Adrenal gland (tissue), 12 donors: Measurements from ENCODE around the gene METTL15. TPM values are rescaled to one million over a fixed set of nuclear protein-coding genes. Genes with fewer than 3 reads are reported as not detected.
"Not testable (repeated sequence)": the region's sequence is repeated elsewhere in the genome, so short reads cannot be mapped to it uniquely, and the experiment has no call there.

ENCODE experiments used
- DNase-seq, 7 donors: peaks; one replicate each; pipeline ENCODE4 v3.0.0-alpha.2; 2019 to 2020
- H3K27ac ChIP-seq, 5 donors: fragments of 200-600 bp; sonication (generic) in 4 of 5; 1 replicate in 3 of 5; 2 replicates in 2 of 5; pipeline versions ENCODE4 v1.5.1 to v1.8.0; 2016 to 2020; ENCODE audit warnings: mild to moderate bottlenecking in 1 of 5
- H3K27me3 ChIP-seq: fragments of 200-600 bp; 2 replicates; pipeline ENCODE4 v1.8.0; 2021
- H3K36me3 ChIP-seq, 2 donors: fragments of 200-600 bp; replicated peaks in 1 of 2; 1 replicate in 1 of 2; 2 replicates in 1 of 2; pipeline versions ENCODE4 v1.5.1 to v1.8.0; 2018 to 2022
- H3K4me1 ChIP-seq, 2 donors: fragments of 200-600 bp; replicated peaks in 1 of 2; 1 replicate in 1 of 2; 2 replicates in 1 of 2; pipeline versions ENCODE4 v1.5.1 to v1.8.0; 2018 to 2021
- H3K4me3 ChIP-seq, 4 donors: fragments of 200-600 bp; sonication (generic) in 3 of 4; one replicate each; pipeline ENCODE4 v1.5.1; 2016 to 2018
- H3K9me3 ChIP-seq, 3 donors: fragments of 200-600 bp; sonication (generic) in 1 of 3; replicated peaks in 1 of 3; 1 replicate in 2 of 3; 2 replicates in 1 of 3; pipeline versions ENCODE4 v1.5.1 to v1.8.0; 2016 to 2021
- POLR2A ChIP-seq, 2 donors: fragments of 450-650 bp; IDR thresholded peaks; one replicate each; pipeline ENCODE4 v1.6.1; 2017; ENCODE audit warnings: antibody characterized with exemption in 2 of 2, mild to moderate bottlenecking in 2 of 2, moderate library complexity in 1 of 2
- WGBS, 4 donors: extraction: QIAGEN DNeasy Blood & Tissue Kit in 2 of 4; methylation state at CpG; one replicate each; pipeline versions ENCODE4 v1.1.5 to v1.1.7; 2013 to 2017; 5-methylcytosine and 5-hydroxymethylcytosine counted together
- intact Hi-C, 2 donors: fragments of 100-400 bp; cut with DNase I; formaldehyde crosslinking; loops; one replicate each; pipeline versions ENCODE4 v1.14.1 to v1.15.0; 2022 to 2023
- polyA plus RNA-seq, 3 donors: library from polyadenylated mRNA; stranded (reverse); fragments of 200-250 nt in 2 of 3; fragments of 350-450 nt in 1 of 3; fragmentation: Illumina TruSeq in 1 of 3; extraction: RNeasy Lipid Tissue Mini Kit (QIAGEN cat#74804) in 1 of 3; gene quantifications; one replicate each; pipeline ENCODE4 v1.2.3, GENCODE V29; 2013 to 2014
- small RNA-seq, 2 donors: library from RNA; depleted of rRNA; stranded (forward); fragments of <200 nt; gene quantifications; one replicate each; pipeline ENCODE3, GENCODE V24; 2016
- total RNA-seq, 9 donors: library from RNA; depleted of rRNA in 4 of 9; stranded (reverse); fragments of >200 nt in 4 of 9; fragments of 120-200 nt in 1 of 9; fragmentation: NEBNext Ultra II Directional in 1 of 9; extraction: Animal tissue kit (Norgen Biotek cat#: 25700) in 1 of 9; gene quantifications; one replicate each; pipeline versions ENCODE4 v1.1.0 to v1.2.4, GENCODE V29; 2013 to 2023
- TF ChIP-seq, protein P1 (sequence below), 6 experiments: fragments of 450-650 bp in 4 of 6; fragments of 200-600 bp in 2 of 6; sonication (generic) in 1 of 6; IDR thresholded peaks; 1 replicate in 5 of 6; 2 replicates in 1 of 6; pipeline versions ENCODE4 v1.5.1 to v1.8.0; 2016 to 2021; ENCODE audit warnings: antibody characterized with exemption in 6 of 6, mild to moderate bottlenecking in 2 of 6, moderate library complexity in 1 of 6
- donor health status: healthy with polysubstance abuse.
- donor health status: Bipolar disorder and iron deficiency.
- donor health status: DM: yes; HTN: yes; CAD: no.
- donor health status: DM: no; HTN: no; CAD: no.
- donor health status: DM: no; HTN: no; CAD: no.
- donor health status: DM: yes; HTN: yes; CAD: no.

Gene METTL15
- total and polyA plus RNA-seq, 12 donors, result 7.4 to 45.5 (median 17.3) TPM

DNA sequence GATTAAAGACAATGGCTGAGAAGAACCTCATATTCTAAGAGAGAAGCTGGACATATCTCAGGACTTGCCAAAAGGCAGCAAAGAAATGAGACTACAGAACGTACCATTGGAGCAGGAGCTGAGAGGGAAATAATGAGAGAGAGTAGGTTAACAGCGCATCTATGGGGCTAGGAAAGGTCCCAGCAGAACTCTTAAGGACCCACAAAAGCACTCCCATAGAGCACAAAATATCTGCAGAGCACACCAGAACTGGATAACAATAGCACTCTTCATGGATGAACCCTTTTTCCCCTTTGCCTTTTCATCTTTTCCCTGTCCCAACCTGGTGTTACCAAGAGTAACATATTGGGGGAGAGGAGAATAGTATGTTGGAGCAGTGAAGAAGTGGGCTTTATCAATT, 245.8 kb downstream of the METTL15 start:
- no peaks in the 10 kb centered on the region for H3K4me1 ChIP-seq
- H3K27me3 ChIP-seq, result no peaks in the 10 kb centered on the region
- TF ChIP-seq, protein P1, sequence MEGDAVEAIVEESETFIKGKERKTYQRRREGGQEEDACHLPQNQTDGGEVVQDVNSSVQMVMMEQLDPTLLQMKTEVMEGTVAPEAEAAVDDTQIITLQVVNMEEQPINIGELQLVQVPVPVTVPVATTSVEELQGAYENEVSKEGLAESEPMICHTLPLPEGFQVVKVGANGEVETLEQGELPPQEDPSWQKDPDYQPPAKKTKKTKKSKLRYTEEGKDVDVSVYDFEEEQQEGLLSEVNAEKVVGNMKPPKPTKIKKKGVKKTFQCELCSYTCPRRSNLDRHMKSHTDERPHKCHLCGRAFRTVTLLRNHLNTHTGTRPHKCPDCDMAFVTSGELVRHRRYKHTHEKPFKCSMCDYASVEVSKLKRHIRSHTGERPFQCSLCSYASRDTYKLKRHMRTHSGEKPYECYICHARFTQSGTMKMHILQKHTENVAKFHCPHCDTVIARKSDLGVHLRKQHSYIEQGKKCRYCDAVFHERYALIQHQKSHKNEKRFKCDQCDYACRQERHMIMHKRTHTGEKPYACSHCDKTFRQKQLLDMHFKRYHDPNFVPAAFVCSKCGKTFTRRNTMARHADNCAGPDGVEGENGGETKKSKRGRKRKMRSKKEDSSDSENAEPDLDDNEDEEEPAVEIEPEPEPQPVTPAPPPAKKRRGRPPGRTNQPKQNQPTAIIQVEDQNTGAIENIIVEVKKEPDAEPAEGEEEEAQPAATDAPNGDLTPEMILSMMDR (IDR thresholded peaks at IDR 0.05), result no peak
- no peak for TF ChIP-seq POLR2A (IDR thresholded peaks at IDR 0.05)
- no peak overlapping the region for H3K27ac ChIP-seq
- intact Hi-C loops, result no loop called here
- DNase-seq, result no peak
- H3K9me3 ChIP-seq, result no peaks in the 10 kb centered on the region
- H3K36me3 ChIP-seq, result no peaks in the 10 kb centered on the region
- 92 to 99% (median 94%) methylated on average over 2 of the region's 2 CpGs for WGBS, 4 donors
- no peak overlapping the region for H3K4me3 ChIP-seq

DNA sequence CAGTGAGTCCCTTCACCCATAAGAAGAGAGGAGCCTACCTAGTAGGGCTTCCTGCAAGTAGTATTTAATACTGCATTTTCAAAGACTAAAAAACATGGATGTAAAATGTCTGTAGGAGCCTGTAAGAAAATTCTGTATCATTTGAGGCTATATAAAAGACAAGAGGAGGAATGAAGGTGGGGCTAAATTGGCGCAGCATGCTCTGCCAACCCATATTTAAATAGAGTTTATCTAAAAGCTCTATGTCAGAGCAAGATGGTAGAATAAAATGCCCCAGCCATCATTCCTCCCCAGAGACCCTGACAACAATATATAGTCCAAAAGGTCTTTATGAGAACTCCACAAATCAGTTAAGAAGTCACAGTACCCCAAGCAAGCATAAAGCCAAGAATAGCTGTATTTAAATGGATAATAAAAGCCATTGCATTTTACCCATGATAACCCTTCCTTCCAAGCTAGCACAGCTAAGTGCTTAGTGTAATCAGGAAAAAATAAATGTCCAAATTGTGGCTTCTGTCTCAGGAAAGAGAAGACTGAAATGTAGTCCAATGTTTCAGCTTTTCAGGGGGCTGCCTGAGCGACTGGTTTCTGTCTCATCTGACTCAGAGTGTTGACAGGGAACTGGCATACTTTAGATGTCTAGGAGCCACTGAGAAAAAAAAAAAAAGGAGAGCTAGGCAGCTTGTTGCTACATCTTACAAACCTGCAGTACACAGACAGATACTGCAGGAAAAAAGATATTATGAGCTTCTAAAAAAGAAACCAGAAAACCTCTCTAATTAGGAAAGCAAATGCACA, 258.6 kb downstream of the METTL15 start:
- 75 to 82% (median 80%) methylated on average over 2 of the region's 2 CpGs for WGBS, 4 donors
- DNase-seq, result no peak
- intact Hi-C loops, result no loop called here
- no peak overlapping the region for H3K27ac ChIP-seq
- no peaks in the 10 kb centered on the region for H3K4me1 ChIP-seq
- H3K9me3 ChIP-seq, result peaks cover 0 to 15% (median 8%) of the 10 kb centered on the region in 3 donors
- no peaks in the 10 kb centered on the region for H3K36me3 ChIP-seq
- TF ChIP-seq POLR2A (IDR thresholded peaks at IDR 0.05), result no peak
- TF ChIP-seq, protein P1 (IDR thresholded peaks at IDR 0.05), result no peak
- H3K27me3 ChIP-seq, result no peaks in the 10 kb centered on the region
- no peak overlapping the region for H3K4me3 ChIP-seq

DNA sequence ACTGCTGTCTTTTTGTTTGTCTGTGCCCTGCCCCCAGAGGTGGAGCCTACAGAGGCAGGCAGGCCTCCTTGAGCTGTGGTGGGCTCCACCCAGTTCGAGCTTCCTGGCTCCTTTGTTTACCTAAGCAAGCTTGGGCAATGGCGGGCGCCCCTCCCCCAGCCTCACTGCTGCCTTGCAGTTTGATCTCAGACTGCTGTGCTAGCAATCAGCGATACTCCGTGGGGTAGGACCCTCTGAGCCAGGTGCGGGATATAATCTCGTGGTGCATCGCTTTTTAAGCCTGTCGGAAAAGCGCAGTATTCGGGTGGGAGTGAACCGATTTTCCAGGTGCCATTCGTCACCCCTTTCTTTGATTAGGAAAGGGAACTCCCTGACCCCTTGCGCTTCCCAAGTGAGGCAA, 269.9 kb downstream of the METTL15 start:
- H3K9me3 ChIP-seq, DNase-seq, intact Hi-C loops, H3K36me3 ChIP-seq, H3K27ac ChIP-seq, H3K4me1 ChIP-seq, H3K27me3 ChIP-seq, H3K4me3 ChIP-seq: not testable (repeated sequence)
- WGBS, 4 donors, result 76 to 91% (median 90%) methylated on average over 5 to 14 of the region's 14 CpGs

Small RNA genes within 50 kb of the gene (small RNA-seq; reads per million reads assigned to genes)
- gene AC023206.1, result 0 reads per million in 2 donors

Other genes starting within 250 kb of the METTL15 start
- gene KIF18A, start 232 bp upstream of the METTL15 start, total RNA-seq, result 1 to 10 TPM in 2 of 9 donors, under 1 TPM in 6, not detected in 1; 0.13 to 7.3 (median 0.65) TPM
- under 1 TPM in 2 of 3 donors, not detected in 1; 0.13 to 0.53 TPM for gene KIF18A, start 232 bp upstream of the METTL15 start, polyA plus RNA-seq